Activated T-cell treated with anti-CD3 and anti-CD28 coated beads, Interleukin-2, amount 50 U/mL, for 72 hours (primary cell): ENCODE measurements around the gene SUSD1. TPM values are rescaled to one million over a fixed set of nuclear protein-coding genes. Genes with fewer than 3 reads are reported as not detected.
A peak's percentile ranks its signal among the peaks of the same experiment; 100 is the strongest.

Experiments
- ATAC-seq, 2 donors: fragments of 150-1000 bp; cut with Tn5 transposase; replicated peaks in 1 of 2; 2 replicates each; pipeline ENCODE4 v1.10.0; 2021; ENCODE audit warnings: moderate library complexity in 2 of 2, mild to moderate bottlenecking in 1 of 2
- DNase-seq, 2 donors: peaks; one replicate each; pipeline ENCODE4 v3.0.0; 2021 to 2022; ENCODE audit warnings: mixed read lengths in 1 of 2
- H3K27ac Mint-ChIP-seq: one replicate; pipeline ENCODE4 v1.8.0; 2022; ENCODE audit warnings: mild to moderate bottlenecking, moderate library complexity, mixed read lengths
- H3K27me3 Mint-ChIP-seq: one replicate; pipeline ENCODE4 v1.8.0; 2022; ENCODE audit warnings: low read depth, mixed read lengths
- H3K36me3 Mint-ChIP-seq, 2 donors: one replicate each; pipeline ENCODE4 v1.8.0; 2022; ENCODE audit warnings: mixed read lengths in 2 of 2, mild to moderate bottlenecking in 1 of 2; ENCODE audit not compliant: insufficient read depth in 2 of 2
- H3K4me1 Mint-ChIP-seq: one replicate; pipeline ENCODE4 v1.8.0; 2022; ENCODE audit warnings: low read depth, mixed read lengths
- H3K4me3 Mint-ChIP-seq, 2 donors: one replicate each; pipeline ENCODE4 v1.8.0; 2022; ENCODE audit warnings: mild to moderate bottlenecking in 2 of 2, mixed read lengths in 2 of 2, moderate library complexity in 2 of 2
- H3K9me3 Mint-ChIP-seq, 2 donors: one replicate each; pipeline ENCODE4 v1.8.0; 2022; ENCODE audit warnings: mixed read lengths in 2 of 2
- total RNA-seq, 2 donors: library from RNA; stranded (reverse); gene quantifications; one replicate each; pipeline ENCODE4 v1.2.3, GENCODE V29; 2022

The SUSD1 gene
- total RNA-seq, 2 donors from 2014 or later = 6.6 to 9.9 TPM

GRCh38 chr9:111997831-111998230, 177.3 kb downstream of the SUSD1 start:
- Mint-ChIP-seq H3K27me3 (no peaks in the 10 kb centered on the region), H3K27ac (no peak overlapping the region), H3K9me3 (no peaks in the 10 kb centered on the region), H3K4me1 (peaks cover 43% of the 10 kb centered on the region), H3K4me3 (no peak overlapping the region), H3K36me3 (no peaks in the 10 kb centered on the region)
- DNase-seq (no peak), ATAC-seq (no peak)

- H3K27me3 Mint-ChIP-seq = no peaks in the 10 kb centered on the region
- DNase-seq = peak in 1 of 2 donors; percentile 16
- peaks cover 2 to 4% of the 10 kb centered on the region in 2 donors for H3K9me3 Mint-ChIP-seq
- peaks cover 41% of the 10 kb centered on the region for H3K4me1 Mint-ChIP-seq
- peak overlapping the region; percentile 45 to 65 for H3K4me3 Mint-ChIP-seq
- peak; percentile 82 to 84 for ATAC-seq
- H3K36me3 Mint-ChIP-seq = peaks cover 2 to 10% of the 10 kb centered on the region in 2 donors
- H3K27ac Mint-ChIP-seq = peak overlapping the region; percentile 7
Observed at GRCh38 chr9:111994831-111995458, 180.2 kb downstream of the SUSD1 start.

GRCh38 chr9:111993319-111993718, 181.8 kb downstream of the SUSD1 start:
- Mint-ChIP-seq H3K27me3 (no peaks in the 10 kb centered on the region), H3K9me3 (peaks cover 2 to 4% of the 10 kb centered on the region in 2 donors), H3K27ac (no peak overlapping the region), H3K36me3 (peaks cover 2 to 13% of the 10 kb centered on the region in 2 donors), H3K4me3 (peak overlapping the region in 1 of 2 donors; percentile 3), H3K4me1 (peaks cover 41% of the 10 kb centered on the region)
- DNase-seq (no peak), ATAC-seq (no peak)

GRCh38 chr9:111992523-111992922, 182.6 kb downstream of the SUSD1 start:
- Mint-ChIP-seq H3K27me3 (no peaks in the 10 kb centered on the region), H3K4me3 (peak overlapping the region; percentile 45 to 75), H3K4me1 (peaks cover 41% of the 10 kb centered on the region), H3K9me3 (peaks cover 2 to 4% of the 10 kb centered on the region in 2 donors), H3K36me3 (peaks cover 2 to 13% of the 10 kb centered on the region in 2 donors), H3K27ac (peak overlapping the region; percentile 79)
- DNase-seq (peak; percentile 44 to 49), ATAC-seq (peak; percentile 94 to 95)

- Mint-ChIP-seq H3K27me3 (no peaks in the 10 kb centered on the region), H3K4me3 (no peak overlapping the region), H3K4me1 (peaks cover 52% of the 10 kb centered on the region), H3K27ac (no peak overlapping the region), H3K9me3 (peaks cover 2 to 4% of the 10 kb centered on the region in 2 donors), H3K36me3 (peaks cover 2 to 13% of the 10 kb centered on the region in 2 donors)
- DNase-seq (no peak), ATAC-seq (no peak)
Observed at GRCh38 chr9:111991179-111991578, 183.9 kb downstream of the SUSD1 start.

Other genes starting within 250 kb of the SUSD1 start
- 100 to 1,000 TPM; 125 to 138 TPM for gene PTBP3, start 158.3 kb upstream of the SUSD1 start, total RNA-seq
- 10 to 100 TPM; 27.3 to 33.1 TPM for gene HSDL2, start 204.8 kb upstream of the SUSD1 start, total RNA-seq